WTC11 (cell line): ENCODE data around the gene LAMP2. TPM values are rescaled to one million over a fixed set of nuclear protein-coding genes. Genes with fewer than 3 reads are reported as not detected.

Experiments
- ATAC-seq: fragments of 200-7000 bp; cut with Tn5 transposase; 2 replicates; pipeline ENCODE4 v1.10.0; 2021; ENCODE audit warnings: mild to moderate bottlenecking, moderate library complexity
- CTCF ChIA-PET: fragments of 300-600 bp; sonication (Branson Sonifier 250); formaldehyde crosslinking; loops from one replicate; lab custom pipeline; 2021; ENCODE audit warnings: antibody characterized with exemption; lab: Charles Lee
- POLR2A ChIA-PET: fragments of 350-600 bp; sonication (Branson Sonifier 250); formaldehyde crosslinking; loops from one replicate; lab custom pipeline; 2021; ENCODE audit warnings: antibody characterized with exemption; lab: Charles Lee
- DNase-seq: peaks from one replicate; pipeline ENCODE4 v3.0.0; 2021; ENCODE audit warnings: low spot score
- H3K27ac Mint-ChIP-seq: 2 replicates; pipeline ENCODE4 v1.8.0; 2021; ENCODE audit warnings: mixed read lengths
- H3K27me3 Mint-ChIP-seq: 2 replicates; pipeline ENCODE4 v1.8.0; 2021; ENCODE audit warnings: low read depth, mild to moderate bottlenecking, moderate library complexity, mixed read lengths
- H3K36me3 Mint-ChIP-seq: 2 replicates; pipeline ENCODE4 v1.8.0; 2021; ENCODE audit warnings: mixed read lengths
- H3K4me1 Mint-ChIP-seq: 2 replicates; pipeline ENCODE4 v1.8.0; 2022; ENCODE audit warnings: mixed read lengths
- H3K4me3 Mint-ChIP-seq: 2 replicates; pipeline ENCODE4 v1.8.0; 2021; ENCODE audit warnings: mild to moderate bottlenecking, moderate library complexity, mixed read lengths
- H3K9me3 Mint-ChIP-seq: 2 replicates; pipeline ENCODE4 v1.8.0; 2021; ENCODE audit warnings: mixed read lengths
- ATF3 ChIP-seq: sonication (generic); formaldehyde crosslinking; conservative IDR thresholded peaks from 2 replicates; pipeline ENCODE4 v1.8.1; 2022; ENCODE audit warnings: mild to moderate bottlenecking, missing genetic modification reagents
- CBFB ChIP-seq: sonication (generic); formaldehyde crosslinking; IDR thresholded peaks from 2 replicates; pipeline ENCODE4 v1.8.1; 2022; ENCODE audit warnings: mild to moderate bottlenecking, low read depth, missing genetic modification reagents
- FOXK1 ChIP-seq: sonication (generic); formaldehyde crosslinking; IDR thresholded peaks from 2 replicates; pipeline ENCODE4 v1.8.0; 2022; ENCODE audit warnings: mild to moderate bottlenecking, moderate library complexity, missing genetic modification reagents
- FOXP1 ChIP-seq: sonication (generic); formaldehyde crosslinking; IDR thresholded peaks from 2 replicates; pipeline ENCODE4 v1.8.0; 2022; ENCODE audit warnings: missing genetic modification reagents, mild to moderate bottlenecking, moderate library complexity, borderline replicate concordance
- FOXP4 ChIP-seq: sonication (generic); formaldehyde crosslinking; IDR thresholded peaks from 2 replicates; pipeline ENCODE4 v1.8.0; 2022; ENCODE audit warnings: mild to moderate bottlenecking, missing genetic modification reagents
- GABPB1 ChIP-seq: sonication (generic); formaldehyde crosslinking; IDR thresholded peaks from 2 replicates; pipeline ENCODE4 v1.8.1; 2023; ENCODE audit warnings: mild to moderate bottlenecking, missing genetic modification reagents
- IRF1 ChIP-seq: sonication (generic); formaldehyde crosslinking; IDR thresholded peaks from 2 replicates; pipeline ENCODE4 v1.8.0; 2023; ENCODE audit warnings: missing genetic modification reagents
- KAT7 ChIP-seq: sonication (generic); formaldehyde crosslinking; IDR thresholded peaks from 2 replicates; pipeline ENCODE4 v1.8.1; 2023; ENCODE audit warnings: missing genetic modification reagents, mild to moderate bottlenecking, borderline replicate concordance
- NR1H2 ChIP-seq: sonication (generic); formaldehyde crosslinking; IDR thresholded peaks from 2 replicates; pipeline ENCODE4 v1.9.0; 2021; ENCODE audit warnings: mild to moderate bottlenecking, moderate library complexity, missing genetic modification reagents
- PRDM15 ChIP-seq: sonication (generic); formaldehyde crosslinking; IDR thresholded peaks from 2 replicates; pipeline ENCODE4 v1.8.0; 2022; ENCODE audit warnings: missing genetic modification reagents
- RELA ChIP-seq: sonication (generic); formaldehyde crosslinking; IDR thresholded peaks from 2 replicates; pipeline ENCODE4 v1.8.1; 2022; ENCODE audit warnings: missing genetic modification reagents, mild to moderate bottlenecking, borderline replicate concordance
- RORB ChIP-seq: fragments of 250-450 bp; sonication (Bioruptor Pico); IDR thresholded peaks from 2 replicates; pipeline ENCODE4 v1.9.0; 2021; ENCODE audit warnings: mild to moderate bottlenecking
- SP1 ChIP-seq: sonication (generic); formaldehyde crosslinking; conservative IDR thresholded peaks from 2 replicates; pipeline ENCODE4 v1.8.1; 2022; ENCODE audit warnings: missing genetic modification reagents
- TEAD1 ChIP-seq: sonication (generic); formaldehyde crosslinking; IDR thresholded peaks from 2 replicates; pipeline ENCODE4 v1.8.0; 2022; ENCODE audit warnings: mild to moderate bottlenecking, missing genetic modification reagents
- TEAD4 ChIP-seq: sonication (generic); formaldehyde crosslinking; IDR thresholded peaks from 2 replicates; pipeline ENCODE4 v1.8.0; 2022; ENCODE audit warnings: mild to moderate bottlenecking, missing genetic modification reagents
- ZMAT4 ChIP-seq: fragments of 250-450 bp; sonication (Bioruptor Pico); IDR thresholded peaks from 2 replicates; pipeline ENCODE4 v1.9.0; 2021; ENCODE audit warnings: mild to moderate bottlenecking
- ZNF317 ChIP-seq: sonication (generic); formaldehyde crosslinking; IDR thresholded peaks from 2 replicates; pipeline ENCODE4 v1.8.1; 2023; ENCODE audit warnings: low read depth, mild to moderate bottlenecking, moderate library complexity, missing genetic modification reagents, borderline replicate concordance
- ZNF423 ChIP-seq: fragments of 250-450 bp; sonication (Bioruptor Pico); IDR thresholded peaks from 2 replicates; pipeline ENCODE4 v2.1.2; 2022; ENCODE audit warnings: mild to moderate bottlenecking, moderate library complexity
- ZNF532 ChIP-seq: fragments of 250-450 bp; sonication (Bioruptor Pico); IDR thresholded peaks from 2 replicates; pipeline ENCODE4 v1.9.0; 2021; ENCODE audit warnings: mild to moderate bottlenecking, borderline replicate concordance
- total RNA-seq: library from RNA; stranded (reverse); gene quantifications from 3 replicates; pipeline ENCODE4 v1.2.3, GENCODE V29; 2021

Gene LAMP2
- total RNA-seq, 1 experiment from 2014 or later, result 28.8 TPM

GRCh38 chrX:120408168-120408567 lies 60.9 kb downstream of the LAMP2 start:
- peaks cover 13% of the 10 kb centered on the region for H3K36me3 Mint-ChIP-seq
- H3K27ac Mint-ChIP-seq, result no peak overlapping the region
- H3K9me3 Mint-ChIP-seq, result peaks cover 18% of the 10 kb centered on the region
- no peak overlapping the region for H3K4me3 Mint-ChIP-seq
- POLR2A ChIA-PET, result no interaction called here
- no peak for TF ChIP-seq IRF1 (CRISPR knock-in tag)
- no peak for TF ChIP-seq PRDM15 (CRISPR knock-in tag)
- TF ChIP-seq ZNF317 (CRISPR knock-in tag), result peak; percentile 56; the same call in 1 of the 2 replicates
- no peak for TF ChIP-seq ZMAT4 (CRISPR knock-in tag)
- CTCF ChIA-PET, result no interaction called here
- ATAC-seq (peak; percentile 82), DNase-seq (no peak)
- peaks cover 9% of the 10 kb centered on the region for H3K4me1 Mint-ChIP-seq
- peaks cover 8% of the 10 kb centered on the region; the same call in 1 of the 2 replicates for H3K27me3 Mint-ChIP-seq

GRCh38 chrX:120406638-120407037 lies 62.5 kb downstream of the LAMP2 start:
- DNase-seq (no peak), ATAC-seq (no peak)
- Mint-ChIP-seq H3K4me1 (peaks cover 9% of the 10 kb centered on the region), H3K9me3 (peaks cover 18% of the 10 kb centered on the region), H3K27ac (no peak overlapping the region), H3K4me3 (no peak overlapping the region), H3K27me3 (peaks cover 11% of the 10 kb centered on the region), H3K36me3 (peaks cover 13% of the 10 kb centered on the region)
- CTCF ChIA-PET, result no interaction called here
- TF ChIP-seq GABPB1 (CRISPR knock-in tag), result no peak
- TF ChIP-seq FOXP4 (CRISPR knock-in tag), result no peak
- TF ChIP-seq ZNF423 (CRISPR knock-in tag), result no peak
- no peak for TF ChIP-seq TEAD4 (CRISPR knock-in tag)
- no peak for TF ChIP-seq CBFB
- TF ChIP-seq NR1H2, result no peak
- no peak for TF ChIP-seq RORB (CRISPR knock-in tag)
- no peak for TF ChIP-seq FOXK1
- no peak for TF ChIP-seq RELA (CRISPR knock-in tag)
- no peak for TF ChIP-seq FOXP1
- TF ChIP-seq SP1, result no peak
- no peak for TF ChIP-seq ZNF532 (CRISPR knock-in tag)
- no peak for TF ChIP-seq TEAD1
- no peak for TF ChIP-seq ZNF317 (CRISPR knock-in tag)
- no peak for TF ChIP-seq KAT7 (CRISPR knock-in tag)
- no peak for TF ChIP-seq ATF3 (CRISPR knock-in tag)
- POLR2A ChIA-PET, result no interaction called here
